CD4-positive, alpha-beta T cell treated with Interleukin-2 at 100 ng/mL for 4 hours (primary cell): ENCODE measurements around the gene FAM240A.

Experiments used
- DNase-seq: peaks from one replicate; pipeline ENCODE4 v3.0.0-alpha.2; 2020; ENCODE audit warnings: low spot score

Gene FAM240A

GRCh38 chr3:46675426-46675825, 63.1 kb downstream of the FAM240A start:
- DNase-seq = no peak
